SW 1271 (cell line): Measurements from ENCODE around the gene ZMPSTE24.
A peak's percentile ranks its signal among the peaks of the same experiment; 100 is the strongest.
"Not testable (repeated sequence)": the region's sequence is repeated elsewhere in the genome, so short reads cannot be mapped to it uniquely, and the experiment has no call there.

Experiments used
- DNase-seq, 2 experiments: peaks; one replicate each; lab custom pipeline; 2025; lab: John Stamatoyannopoulos, UW

ZMPSTE24 gene

DNA sequence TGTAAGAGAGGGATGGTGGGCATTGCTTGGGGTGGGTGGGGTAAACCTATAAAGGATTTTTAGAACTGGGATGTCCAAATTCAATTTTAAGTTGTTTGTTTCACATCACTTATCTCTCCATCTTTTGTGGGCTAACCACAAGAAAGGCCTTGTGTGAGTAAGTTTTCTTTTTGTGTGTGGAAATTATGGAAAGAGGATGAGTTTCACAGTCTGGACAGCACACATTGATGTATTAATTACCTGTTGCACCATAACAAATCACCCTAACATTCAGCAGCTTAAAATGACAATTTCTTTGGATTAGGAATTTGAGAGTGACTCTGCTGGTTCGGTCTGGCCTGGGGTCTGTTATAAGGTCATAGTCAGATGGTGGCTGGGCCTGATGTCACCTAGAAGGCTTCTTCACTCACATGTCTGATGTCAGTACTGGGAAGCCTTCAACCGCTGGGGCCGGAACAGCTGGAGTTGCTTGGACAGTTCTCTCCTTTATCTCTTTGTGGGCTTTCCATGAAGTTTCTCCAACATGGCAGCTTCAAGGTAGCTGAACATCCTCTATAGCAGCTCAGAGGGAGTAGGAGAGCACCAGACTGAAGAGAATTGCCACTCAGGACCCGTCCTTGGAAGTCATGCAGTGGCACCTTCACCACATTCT lies 61.1 kb downstream of the ZMPSTE24 start:
- DNase-seq, result no peak

- not testable (repeated sequence) for DNase-seq
Measured at GRCh38 chr1:40331403-40331802, 73.4 kb downstream of the ZMPSTE24 start.

- no peak for DNase-seq
Measured at GRCh38 chr1:40332695-40333094, 74.7 kb downstream of the ZMPSTE24 start.

- DNase-seq, result no peak
Measured at GRCh38 chr1:40337443-40337842, 79.4 kb downstream of the ZMPSTE24 start.

- DNase-seq, result peak in 1 of 2 experiments; percentile 60
Measured at GRCh38 chr1:40338745-40339419, 80.8 kb downstream of the ZMPSTE24 start.

DNA sequence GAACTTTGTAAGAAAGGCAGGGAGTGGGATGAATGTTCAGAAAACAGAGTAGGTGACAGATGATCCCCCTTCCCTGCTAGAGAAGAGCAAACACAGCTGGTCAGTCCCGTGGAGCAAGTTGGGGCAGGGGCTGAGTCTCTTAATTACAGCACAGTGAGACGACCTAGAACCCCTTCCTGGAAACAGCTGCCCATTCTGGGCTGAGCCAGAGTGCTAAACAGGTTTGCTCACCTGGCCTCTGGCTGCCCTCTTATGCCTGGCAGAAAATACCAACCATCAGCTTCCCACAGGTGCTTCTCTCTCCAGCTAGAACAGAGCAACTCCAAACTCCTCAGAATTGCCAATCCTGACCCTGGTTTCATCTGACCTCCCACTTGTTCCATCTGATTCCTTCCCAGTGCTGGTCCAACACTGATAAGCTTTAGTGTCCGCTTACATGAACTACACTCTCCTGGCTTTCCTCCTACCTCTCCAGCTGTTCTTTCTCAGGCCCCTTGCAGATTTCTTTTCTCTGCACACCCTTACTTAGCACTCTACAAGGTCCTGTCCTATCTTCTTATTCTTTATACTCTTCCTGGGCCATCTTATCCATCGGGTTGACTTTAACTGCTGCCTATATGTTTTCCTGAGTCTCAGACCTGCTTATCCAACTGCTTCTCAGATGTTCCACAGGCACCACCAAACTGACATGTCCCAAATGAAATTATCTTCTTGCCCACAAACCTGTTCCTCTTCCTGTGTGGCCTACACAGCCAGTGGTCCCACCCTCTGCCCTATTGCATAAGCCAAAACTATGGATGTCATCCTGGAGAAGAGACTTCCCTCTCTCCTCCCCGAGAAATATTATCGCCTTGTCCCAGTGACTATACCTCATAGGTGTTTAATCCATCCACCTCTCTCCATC lies 81.6 kb downstream of the ZMPSTE24 start:
- no peak for DNase-seq

DNA sequence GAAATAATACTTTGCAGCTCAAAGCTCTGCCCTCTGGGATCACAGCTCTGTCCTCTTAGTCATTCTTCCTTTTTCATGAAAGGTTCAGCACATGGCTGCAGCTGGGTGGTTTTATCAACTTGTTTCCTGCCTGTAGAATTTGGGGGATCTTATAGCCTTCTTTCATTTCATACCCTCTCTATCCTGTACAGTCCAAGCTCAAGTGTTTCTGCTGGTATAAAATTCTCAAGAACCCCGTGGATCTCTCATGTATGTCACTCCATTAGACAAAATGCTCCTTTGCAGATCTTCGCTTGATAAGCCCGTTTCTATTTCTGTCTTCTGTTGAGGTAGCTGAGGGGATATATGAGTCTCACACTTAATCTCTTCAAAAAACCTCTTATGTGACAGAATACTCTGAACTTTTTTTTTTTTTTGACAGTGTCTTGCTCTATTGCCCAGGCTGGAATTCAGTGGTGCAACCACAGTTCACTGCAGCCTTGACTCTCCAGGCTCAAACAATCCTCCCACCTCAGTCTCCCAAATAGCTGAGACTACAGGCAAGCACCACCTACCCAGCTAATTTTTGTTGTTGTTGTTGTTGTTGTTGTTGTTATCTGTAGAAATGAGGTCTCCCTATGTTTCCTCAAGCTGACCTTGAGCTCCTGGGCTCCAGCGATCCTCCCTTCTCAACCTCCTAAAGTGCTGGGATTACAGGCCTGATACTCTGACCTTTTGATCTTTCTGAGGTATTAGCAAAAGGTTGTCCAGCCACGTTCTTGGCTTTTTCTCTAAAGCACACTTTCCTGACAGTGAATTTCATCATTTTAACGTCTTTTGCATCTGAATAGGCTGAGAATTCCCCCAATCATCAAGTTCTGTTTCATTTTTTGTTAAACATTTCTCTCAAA lies 83.7 kb downstream of the ZMPSTE24 start:
- DNase-seq, result no peak

- not testable (repeated sequence) for DNase-seq
Measured at GRCh38 chr1:40342381-40342717, 84.3 kb downstream of the ZMPSTE24 start.
